ENCODE data around the gene MUC2. TPM values are rescaled to one million over a fixed set of nuclear protein-coding genes. Genes with fewer than 3 reads are reported as not detected.

MUC2 gene
- total RNA-seq, 1 donor from 2014 or later = 2.7 TPM

DNA sequence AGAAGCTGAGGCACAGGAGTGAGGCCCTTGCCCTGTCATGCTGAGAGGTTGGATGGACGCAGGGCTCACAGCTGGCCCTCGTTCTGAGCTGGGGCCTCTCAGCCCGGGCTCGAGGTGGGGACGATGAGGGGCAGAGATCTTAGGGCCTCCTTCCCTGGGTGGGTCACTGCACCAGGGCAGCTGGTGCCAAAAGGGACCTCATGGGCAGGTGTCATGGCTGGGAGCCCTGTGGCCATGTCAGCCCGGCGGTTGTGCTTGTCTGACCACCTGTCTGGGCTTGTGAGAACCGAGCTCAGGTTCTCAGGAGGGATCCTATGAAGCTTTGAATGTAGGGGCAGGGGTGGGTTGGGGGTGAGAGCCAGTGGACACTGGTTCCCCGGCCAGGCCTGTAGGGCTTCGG is 36.3 kb upstream of the MUC2 start:
- H3K9me3 Mint-ChIP-seq = no peaks in the 10 kb centered on the region
- no peak for DNase-seq (ENCODE audit: extremely low spot score, unreplicated experiment)
- no peak overlapping the region for H3K4me3 Mint-ChIP-seq
- TF ChIP-seq, protein P1, sequence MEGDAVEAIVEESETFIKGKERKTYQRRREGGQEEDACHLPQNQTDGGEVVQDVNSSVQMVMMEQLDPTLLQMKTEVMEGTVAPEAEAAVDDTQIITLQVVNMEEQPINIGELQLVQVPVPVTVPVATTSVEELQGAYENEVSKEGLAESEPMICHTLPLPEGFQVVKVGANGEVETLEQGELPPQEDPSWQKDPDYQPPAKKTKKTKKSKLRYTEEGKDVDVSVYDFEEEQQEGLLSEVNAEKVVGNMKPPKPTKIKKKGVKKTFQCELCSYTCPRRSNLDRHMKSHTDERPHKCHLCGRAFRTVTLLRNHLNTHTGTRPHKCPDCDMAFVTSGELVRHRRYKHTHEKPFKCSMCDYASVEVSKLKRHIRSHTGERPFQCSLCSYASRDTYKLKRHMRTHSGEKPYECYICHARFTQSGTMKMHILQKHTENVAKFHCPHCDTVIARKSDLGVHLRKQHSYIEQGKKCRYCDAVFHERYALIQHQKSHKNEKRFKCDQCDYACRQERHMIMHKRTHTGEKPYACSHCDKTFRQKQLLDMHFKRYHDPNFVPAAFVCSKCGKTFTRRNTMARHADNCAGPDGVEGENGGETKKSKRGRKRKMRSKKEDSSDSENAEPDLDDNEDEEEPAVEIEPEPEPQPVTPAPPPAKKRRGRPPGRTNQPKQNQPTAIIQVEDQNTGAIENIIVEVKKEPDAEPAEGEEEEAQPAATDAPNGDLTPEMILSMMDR (conservative IDR thresholded peaks at IDR 0.05) = no peak
- H3K27ac Mint-ChIP-seq = no peak overlapping the region
- no peaks in the 10 kb centered on the region for H3K4me1 Mint-ChIP-seq (ENCODE audit: unreplicated experiment)
- no peaks in the 10 kb centered on the region for H3K36me3 Mint-ChIP-seq
- H3K27me3 Mint-ChIP-seq = peaks cover 3% of the 10 kb centered on the region

DNA sequence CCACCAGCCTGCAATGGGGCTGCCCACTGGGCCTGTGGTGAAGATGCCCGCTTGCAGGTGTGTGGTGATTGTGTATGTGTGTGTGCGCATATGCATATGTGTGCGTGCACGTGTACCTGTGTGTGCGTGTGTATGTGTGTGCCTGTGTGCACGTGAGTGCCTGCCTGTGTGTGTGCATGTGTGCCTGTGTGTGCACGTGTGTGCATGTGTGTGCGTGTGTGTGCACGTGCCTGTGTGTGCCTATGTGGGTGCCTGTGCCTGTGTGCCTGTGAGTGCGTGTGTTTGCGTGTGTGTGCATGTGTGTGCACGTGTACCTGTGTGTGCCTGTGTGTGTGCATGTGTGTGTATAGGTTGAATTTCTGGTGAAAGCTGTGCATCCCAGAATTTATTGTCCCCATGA is 35.8 kb upstream of the MUC2 start:
- Mint-ChIP-seq H3K27me3 (peaks cover 4% of the 10 kb centered on the region), H3K4me1 (ENCODE audit: unreplicated experiment) (no peaks in the 10 kb centered on the region), H3K36me3 (no peaks in the 10 kb centered on the region), H3K4me3 (no peak overlapping the region), H3K27ac (no peak overlapping the region), H3K9me3 (no peaks in the 10 kb centered on the region)
- TF ChIP-seq, protein P1 (conservative IDR thresholded peaks at IDR 0.05) = no peak
- DNase-seq (ENCODE audit: extremely low spot score, unreplicated experiment) = no peak

DNA sequence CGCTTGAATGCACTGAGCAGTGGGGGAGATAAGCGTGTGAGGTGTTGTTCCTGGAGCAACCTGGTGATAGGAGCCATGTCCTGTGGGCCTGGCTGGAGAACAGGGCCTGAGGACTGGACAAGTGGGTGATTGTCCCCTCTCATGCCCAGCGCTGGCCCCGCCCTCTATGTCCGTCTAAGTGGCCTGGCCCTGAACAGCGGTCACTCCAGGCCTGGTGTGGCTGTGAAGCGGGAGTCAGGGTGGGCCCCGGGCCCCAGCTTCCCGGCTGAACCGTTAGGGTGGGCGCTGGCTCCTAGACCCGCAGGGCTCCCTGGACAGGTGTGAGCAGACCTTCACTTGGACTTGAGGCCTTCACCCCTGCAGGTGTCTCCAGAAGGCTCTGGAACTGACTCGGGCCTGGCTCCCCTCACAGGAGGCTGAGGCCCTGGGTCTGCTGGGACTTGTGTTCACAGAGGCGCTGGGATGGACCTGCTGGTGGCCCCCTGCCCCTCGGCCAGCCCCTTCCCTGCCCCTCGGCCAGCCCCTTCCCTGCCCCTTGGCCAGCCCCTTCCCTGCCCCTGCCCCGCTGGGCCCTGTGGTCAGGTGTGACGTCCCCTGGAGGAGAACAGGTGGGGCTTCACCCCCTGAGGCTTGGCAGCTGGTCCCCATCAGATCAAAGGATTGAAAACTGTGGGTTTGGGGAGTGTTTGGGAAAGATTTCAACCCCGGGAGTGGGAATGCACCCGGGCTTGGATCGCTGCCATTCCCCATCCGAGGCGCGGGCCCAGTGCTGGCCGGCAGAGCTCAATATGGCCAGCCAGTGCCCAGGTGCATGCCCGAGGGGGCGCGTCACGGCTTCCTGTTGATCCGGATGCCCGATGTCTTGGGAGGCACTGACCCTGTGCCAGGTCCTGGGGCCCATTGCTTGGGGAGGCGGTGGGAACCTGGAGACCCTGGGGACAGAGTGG is 34.9 kb upstream of the MUC2 start:
- H3K36me3 Mint-ChIP-seq = no peaks in the 10 kb centered on the region
- H3K4me3 Mint-ChIP-seq = no peak overlapping the region
- peaks cover 6% of the 10 kb centered on the region for H3K27me3 Mint-ChIP-seq
- DNase-seq (ENCODE audit: extremely low spot score, unreplicated experiment) = no peak
- no peaks in the 10 kb centered on the region for H3K4me1 Mint-ChIP-seq (ENCODE audit: unreplicated experiment)
- TF ChIP-seq, protein P1 (conservative IDR thresholded peaks at IDR 0.05) = no peak
- no peaks in the 10 kb centered on the region for H3K9me3 Mint-ChIP-seq
- no peak overlapping the region for H3K27ac Mint-ChIP-seq

DNA sequence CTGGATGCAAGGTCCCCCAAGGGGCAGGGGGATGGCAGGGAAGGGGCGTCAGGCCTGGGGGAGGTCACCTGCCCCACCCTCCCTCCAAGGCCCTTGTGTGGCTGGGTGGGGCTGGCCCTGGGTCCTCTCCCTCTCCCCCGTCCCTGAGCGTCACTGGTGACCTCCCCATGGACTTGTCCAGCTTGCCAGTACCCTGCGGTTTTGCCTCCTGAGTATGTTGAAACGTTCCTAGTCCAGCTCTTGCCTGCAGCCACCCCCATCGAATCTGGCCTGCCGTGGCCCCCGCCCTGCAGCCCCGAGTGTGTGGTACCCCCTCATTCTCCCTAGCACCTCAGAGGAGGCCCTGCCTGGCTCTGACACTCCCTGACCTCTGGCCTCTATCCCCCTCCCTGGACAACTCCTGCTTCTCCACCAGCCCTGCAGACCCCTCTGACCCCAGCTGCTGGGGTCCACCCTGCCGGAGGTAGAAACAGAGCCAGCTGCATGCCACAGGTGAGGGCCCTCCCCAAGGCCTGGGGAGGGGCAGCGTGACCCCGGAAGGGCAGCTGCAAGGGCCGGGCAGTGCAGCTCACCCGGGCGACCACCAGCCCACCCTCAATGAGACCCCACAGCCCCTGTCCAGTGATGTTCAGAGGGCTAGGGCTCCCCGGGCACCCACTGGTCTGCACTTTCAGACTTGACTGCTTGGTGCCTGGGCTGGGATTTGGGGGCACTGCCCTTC is 34.1 kb upstream of the MUC2 start:
- no peak for DNase-seq (ENCODE audit: extremely low spot score, unreplicated experiment)
- Mint-ChIP-seq H3K4me1 (ENCODE audit: unreplicated experiment) (no peaks in the 10 kb centered on the region), H3K4me3 (no peak overlapping the region), H3K27ac (no peak overlapping the region), H3K27me3 (peaks cover 6% of the 10 kb centered on the region), H3K36me3 (no peaks in the 10 kb centered on the region), H3K9me3 (no peaks in the 10 kb centered on the region)
- TF ChIP-seq, protein P1 (conservative IDR thresholded peaks at IDR 0.05) = no peak

GRCh38 chr11:1041149-1041467 is 33.6 kb upstream of the MUC2 start:
- H3K4me1 Mint-ChIP-seq (ENCODE audit: unreplicated experiment) = no peaks in the 10 kb centered on the region
- H3K27me3 Mint-ChIP-seq = peaks cover 6% of the 10 kb centered on the region
- TF ChIP-seq, protein P1 (conservative IDR thresholded peaks at IDR 0.05) = no peak
- H3K27ac Mint-ChIP-seq = no peak overlapping the region
- H3K4me3 Mint-ChIP-seq = no peak overlapping the region
- DNase-seq (ENCODE audit: extremely low spot score, unreplicated experiment) = no peak
- H3K36me3 Mint-ChIP-seq = no peaks in the 10 kb centered on the region
- H3K9me3 Mint-ChIP-seq = no peaks in the 10 kb centered on the region

Measured in type B pancreatic cell (in vitro differentiated cells).